Tibial nerve (tissue), 4 donors: ENCODE data around the gene ZNF486.

ENCODE experiments used
- CTCF ChIP-seq, 5 experiments: fragments of 200-600 bp in 3 of 5; fragments of 450-650 bp in 2 of 5; sonication (generic) in 3 of 5; IDR thresholded peaks; one replicate each; pipeline ENCODE4 v1.5.1; 2016 to 2019; ENCODE audit warnings: antibody characterized with exemption in 5 of 5, mild to moderate bottlenecking in 3 of 5, moderate library complexity in 2 of 5
- EP300 ChIP-seq, 2 donors: sonication (generic); formaldehyde crosslinking; IDR thresholded peaks; one replicate each; pipeline ENCODE4 v1.6.1; 2017; ENCODE audit warnings: antibody characterized with exemption in 2 of 2, mild to moderate bottlenecking in 1 of 2

GRCh38 chr19:20245309-20245708 lies 78.3 kb downstream of the ZNF486 start:
- TF ChIP-seq CTCF (IDR thresholded peaks at IDR 0.05) (no peak), EP300 (IDR thresholded peaks at IDR 0.05) (no peak)
